Upper lobe of left lung (tissue), 4 donors: ENCODE measurements around the gene RAPGEF2.

Source experiments
- CTCF ChIP-seq, 6 experiments: fragments of 450-650 bp in 4 of 6; fragments of 200-600 bp in 2 of 6; sonication (generic) in 2 of 6; IDR thresholded peaks; one replicate each; pipeline ENCODE4 v1.5.1; 2016 to 2019; ENCODE audit warnings: antibody characterized with exemption in 6 of 6
- POLR2A ChIP-seq, 4 donors: fragments of 450-650 bp; IDR thresholded peaks; one replicate each; pipeline ENCODE4 v1.5.1; 2016 to 2017; ENCODE audit warnings: antibody characterized with exemption in 4 of 4, mild to moderate bottlenecking in 2 of 4
- POLR2AphosphoS5 ChIP-seq, 2 donors: sonication (generic); formaldehyde crosslinking; IDR thresholded peaks; one replicate each; pipeline ENCODE4 v1.5.1; 2017; ENCODE audit warnings: antibody characterized with exemption in 2 of 2

DNA sequence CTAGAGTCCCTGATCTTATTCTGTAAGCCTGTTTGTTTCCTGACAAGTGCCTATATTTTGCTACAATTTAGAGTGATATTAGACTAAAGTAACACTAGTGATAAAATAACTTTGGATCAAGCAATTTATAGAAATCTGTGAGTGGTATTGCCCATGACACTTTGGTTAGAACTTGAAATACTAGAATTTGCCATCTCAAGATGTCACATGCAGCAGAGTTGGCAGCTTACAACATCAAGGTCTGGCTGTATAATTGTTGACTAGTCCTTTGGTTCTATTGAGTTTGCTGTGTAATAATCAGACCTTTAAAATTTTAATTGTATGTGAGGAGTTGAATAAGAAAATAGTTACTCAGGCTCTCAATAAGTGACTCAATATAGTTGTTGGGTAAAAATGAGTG, 167.1 kb downstream of the RAPGEF2 start:
- TF ChIP-seq POLR2AphosphoS5 (IDR thresholded peaks at IDR 0.05) (no peak), POLR2A (IDR thresholded peaks at IDR 0.05) (no peak), CTCF (IDR thresholded peaks at IDR 0.05) (no peak)
